ENCODE measurements around the gene WFDC5.

WFDC5 gene

DNA sequence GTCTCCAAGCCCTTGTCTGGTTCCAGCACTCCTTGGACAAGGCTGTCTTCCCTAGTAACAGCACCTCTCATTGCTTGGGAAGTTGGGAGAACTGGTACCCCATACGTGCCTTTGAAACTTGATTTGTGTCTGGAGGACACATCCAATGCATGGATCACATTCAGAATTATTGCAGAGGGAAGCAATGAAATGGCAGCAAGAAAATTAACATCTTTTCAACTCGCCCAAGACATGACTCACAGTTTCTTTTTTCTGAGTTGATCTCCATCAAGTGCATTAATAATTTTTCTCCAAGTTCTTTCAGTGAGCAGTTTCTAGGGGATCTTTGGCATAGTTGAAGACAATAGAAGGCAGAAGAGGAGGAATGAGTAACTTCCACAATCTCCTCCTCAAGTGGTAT, 37.4 kb upstream of the WFDC5 start (continued):
- TF ChIP-seq BCL6B (tag by site-specific recombination; IDR thresholded peaks at IDR 0.05) = no peak

DNA sequence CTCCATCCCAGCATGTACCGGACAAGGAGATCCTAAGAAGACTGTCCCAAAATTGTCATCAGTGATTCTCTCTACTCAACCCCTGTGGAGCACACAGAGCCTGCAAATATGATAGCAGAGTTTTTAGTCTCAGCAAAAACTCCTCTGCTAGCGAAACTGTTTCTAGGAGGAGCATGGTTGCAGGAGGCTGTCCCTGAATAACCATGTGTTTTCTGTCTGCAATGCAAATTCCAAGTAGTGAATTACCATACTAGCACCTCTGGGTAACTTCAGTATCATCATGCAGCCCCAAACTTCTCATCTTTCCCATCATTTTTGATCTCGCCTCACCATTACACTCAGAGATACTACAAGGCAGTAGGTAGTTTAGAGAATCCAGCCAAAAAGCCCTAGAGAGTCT, 34.1 kb upstream of the WFDC5 start:
- Histone ChIP-seq H3K4me3 (ENCODE audit: low read depth, low read length) (no peak overlapping the region), H3K36me3 (ENCODE audit: control insufficient read depth in 2 of 2, insufficient read depth in 1 of 2, low read length in 2 of 2) (no peaks in the 10 kb centered on the region), H3K27ac (ENCODE audit: extremely low read depth, low read depth, low read length) (no peak overlapping the region), H3K9me3 (ENCODE audit: control insufficient read depth, insufficient read depth, low read depth, low read length) (no peaks in the 10 kb centered on the region), H3K4me1 (ENCODE audit: control insufficient read depth, insufficient read depth, low read length) (no peaks in the 10 kb centered on the region)
- CTCF ChIA-PET = no interaction called here
- TF ChIP-seq ZSCAN5A (tag by site-specific recombination; IDR thresholded peaks at IDR 0.05) (no peak), ZNF514 (tag by site-specific recombination; IDR thresholded peaks at IDR 0.05) (no peak), ZEB2 (tag by site-specific recombination; IDR thresholded peaks at IDR 0.05) (no peak), ZNF114 (tag by site-specific recombination; IDR thresholded peaks at IDR 0.05) (no peak)
- POLR2A ChIA-PET = no interaction called here

DNA sequence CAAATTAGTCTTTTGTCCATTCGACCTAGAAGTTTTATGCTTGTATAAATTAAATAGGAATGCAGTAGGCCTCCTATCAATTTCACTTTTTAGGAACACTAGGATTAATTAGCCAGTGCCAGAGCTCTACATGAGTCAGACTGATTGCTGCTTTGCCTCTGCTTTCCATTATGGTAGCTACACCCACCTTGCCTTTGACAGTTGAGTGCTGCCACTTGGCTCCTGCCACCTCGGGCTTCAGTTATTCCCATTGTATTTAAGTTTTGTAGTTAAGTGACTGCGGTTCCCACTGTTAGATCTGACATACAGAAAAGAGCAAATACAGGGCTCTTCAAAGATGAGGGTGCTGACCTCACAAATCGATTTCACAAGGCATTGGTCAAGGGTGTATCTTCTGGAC, 25.9 kb upstream of the WFDC5 start:
- no peak for TF ChIP-seq SP7 (tag by site-specific recombination; IDR thresholded peaks at IDR 0.05)
- no peak for TF ChIP-seq ZNF585B (tag by site-specific recombination; IDR thresholded peaks at IDR 0.05)
- no peak for TF ChIP-seq ZNF558 (tag by site-specific recombination; IDR thresholded peaks at IDR 0.05)
- TF ChIP-seq, protein P1, sequence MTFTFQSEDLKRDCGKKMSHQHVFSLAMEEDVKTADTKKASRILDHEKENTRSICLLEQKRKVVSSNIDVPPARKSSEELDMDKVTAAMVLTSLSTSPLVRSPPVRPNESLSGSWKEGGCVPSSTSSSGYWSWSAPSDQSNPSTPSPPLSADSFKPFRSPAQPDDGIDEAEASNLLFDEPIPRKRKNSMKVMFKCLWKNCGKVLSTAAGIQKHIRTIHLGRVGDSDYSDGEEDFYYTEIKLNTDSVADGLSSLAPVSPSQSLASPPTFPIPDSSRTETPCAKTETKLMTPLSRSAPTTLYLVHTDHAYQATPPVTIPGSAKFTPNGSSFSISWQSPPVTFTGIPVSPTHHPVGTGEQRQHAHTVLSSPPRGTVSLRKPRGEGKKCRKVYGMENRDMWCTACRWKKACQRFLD (tag by site-specific recombination; IDR thresholded peaks at IDR 0.05) = no peak
- no peak for TF ChIP-seq PRDM1 (tag by site-specific recombination; IDR thresholded peaks at IDR 0.05)
- TF ChIP-seq, protein P2, sequence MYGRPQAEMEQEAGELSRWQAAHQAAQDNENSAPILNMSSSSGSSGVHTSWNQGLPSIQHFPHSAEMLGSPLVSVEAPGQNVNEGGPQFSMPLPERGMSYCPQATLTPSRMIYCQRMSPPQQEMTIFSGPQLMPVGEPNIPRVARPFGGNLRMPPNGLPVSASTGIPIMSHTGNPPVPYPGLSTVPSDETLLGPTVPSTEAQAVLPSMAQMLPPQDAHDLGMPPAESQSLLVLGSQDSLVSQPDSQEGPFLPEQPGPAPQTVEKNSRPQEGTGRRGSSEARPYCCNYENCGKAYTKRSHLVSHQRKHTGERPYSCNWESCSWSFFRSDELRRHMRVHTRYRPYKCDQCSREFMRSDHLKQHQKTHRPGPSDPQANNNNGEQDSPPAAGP (tag by site-specific recombination; IDR thresholded peaks at IDR 0.05) = no peak
- no peak for TF ChIP-seq ZNF747 (tag by site-specific recombination; IDR thresholded peaks at IDR 0.05)
- no peak for TF ChIP-seq ZNF596 (tag by site-specific recombination; IDR thresholded peaks at IDR 0.05)
- TF ChIP-seq TRIM28 (IDR thresholded peaks at IDR 0.05; ENCODE audit: borderline replicate concordance, low read length) = no peak
- TF ChIP-seq ZNF416 (tag by site-specific recombination; IDR thresholded peaks at IDR 0.05) = no peak
- no peak for TF ChIP-seq ZNF138 (tag by site-specific recombination; IDR thresholded peaks at IDR 0.05; ENCODE audit: borderline replicate concordance)
- no peak for TF ChIP-seq ZFP69B (tag by site-specific recombination; IDR thresholded peaks at IDR 0.05)
- no peak for TF ChIP-seq ZNF426 (tag by site-specific recombination; IDR thresholded peaks at IDR 0.05)
- ChIA-PET CTCF (interaction anchor here (0.6 to 3.2 kb wide), 4 partner anchors 96 to 890 kb away, joined by 3 to 55 read pairs (median 14); no protein-coding TSS in a partner anchor), POLR2A (no interaction called here)

More for the DNA sequence above, 25.9 kb upstream of the WFDC5 start:
- H3K36me3 ChIP-seq (ENCODE audit: control insufficient read depth in 2 of 2, insufficient read depth in 1 of 2, low read length in 2 of 2) = no peaks in the 10 kb centered on the region
- no peaks in the 10 kb centered on the region for H3K9me3 ChIP-seq (ENCODE audit: control insufficient read depth, insufficient read depth, low read depth, low read length)
- no peaks in the 10 kb centered on the region for H3K4me1 ChIP-seq (ENCODE audit: control insufficient read depth, insufficient read depth, low read length)
- H3K4me3 ChIP-seq (ENCODE audit: low read depth, low read length) = no peak overlapping the region
- no peak overlapping the region for H3K27ac ChIP-seq (ENCODE audit: extremely low read depth, low read depth, low read length)
